HL-60/S4 treated with retinoic acid at 250 ng/mL for 4 days and 3 days (cell line): ENCODE data around the gene LAMC3.
"Not testable (repeated sequence)": the region's sequence is repeated elsewhere in the genome, so short reads cannot be mapped to it uniquely, and the experiment has no call there.

Source experiments
- in situ Hi-C: fragments of 300-500 bp; cut with MboI; formaldehyde crosslinking; loops from 2 replicates; pipeline ENCODE4 v1.7.0; 2022; ENCODE audit warnings: low sequenced_read_pairs

LAMC3 gene

GRCh38 chr9:131114084-131114535 is 105.1 kb downstream of the LAMC3 start:
- in situ Hi-C loops, result no loop called here

- in situ Hi-C loops, result not testable (repeated sequence)
Observed at GRCh38 chr9:131115360-131115742, 106.4 kb downstream of the LAMC3 start.

- in situ Hi-C loops, result no loop called here
Observed at GRCh38 chr9:131116281-131117120, 107.5 kb downstream of the LAMC3 start.

GRCh38 chr9:131117121-131117761 is 108.3 kb downstream of the LAMC3 start:
- in situ Hi-C loops, result no loop called here

- in situ Hi-C loops, result no loop called here
Observed at GRCh38 chr9:131117762-131118145, 108.8 kb downstream of the LAMC3 start.

GRCh38 chr9:131119600-131119999 is 110.6 kb downstream of the LAMC3 start:
- in situ Hi-C loops, result no loop called here

GRCh38 chr9:131120620-131121228 is 111.8 kb downstream of the LAMC3 start:
- in situ Hi-C loops, result no loop called here

GRCh38 chr9:131121346-131121745 is 112.4 kb downstream of the LAMC3 start:
- in situ Hi-C loops, result no loop called here

- in situ Hi-C loops, result no loop called here
Observed at GRCh38 chr9:131122158-131122557, 113.2 kb downstream of the LAMC3 start.

GRCh38 chr9:131125038-131125287 is 116.0 kb downstream of the LAMC3 start:
- in situ Hi-C loops, result loop anchor here (25.0 kb wide), 1 partner anchor 1212 kb away; no protein-coding TSS in a partner anchor

- in situ Hi-C loops, result loop anchor here (25.0 kb wide), 1 partner anchor 1212 kb away; no protein-coding TSS in a partner anchor
Observed at GRCh38 chr9:131125288-131126058, 116.5 kb downstream of the LAMC3 start, which contains the start of gene NUP214. NUP214 (plus strand) TSS chr9:131125586; CDS start chr9:131125705, 119 bp downstream.

- in situ Hi-C loops, result loop anchor here (25.0 kb wide), 1 partner anchor 1211 kb away; no protein-coding TSS in a partner anchor
Observed at GRCh38 chr9:131126059-131126426, 117.1 kb downstream of the LAMC3 start.

GRCh38 chr9:131129183-131129582 is 120.2 kb downstream of the LAMC3 start:
- in situ Hi-C loops, result loop anchor here (25.0 kb wide), 1 partner anchor 1208 kb away; no protein-coding TSS in a partner anchor

- in situ Hi-C loops, result loop anchor here (25.0 kb wide), 1 partner anchor 1199 kb away; no protein-coding TSS in a partner anchor
Observed at GRCh38 chr9:131138676-131139075, 129.7 kb downstream of the LAMC3 start.

GRCh38 chr9:131140112-131140511 is 131.1 kb downstream of the LAMC3 start:
- in situ Hi-C loops, result loop anchor here (25.0 kb wide), 1 partner anchor 1197 kb away; no protein-coding TSS in a partner anchor

- in situ Hi-C loops, result loop anchor here (25.0 kb wide), 1 partner anchor 1197 kb away; no protein-coding TSS in a partner anchor
Observed at GRCh38 chr9:131140550-131140949, 131.6 kb downstream of the LAMC3 start.

GRCh38 chr9:131142160-131142559 is 133.2 kb downstream of the LAMC3 start:
- in situ Hi-C loops, result loop anchor here (25.0 kb wide), 1 partner anchor 1195 kb away; no protein-coding TSS in a partner anchor
